Tibial nerve (tissue), 4 donors: ENCODE data around the gene KIRREL3. TPM values are rescaled to one million over a fixed set of nuclear protein-coding genes. Genes with fewer than 3 reads are reported as not detected.

Source experiments
- DNase-seq, 2 donors: peaks; one replicate each; pipeline ENCODE4 v3.0.0-alpha.2; 2019; ENCODE audit warnings: low spot score in 2 of 2
- H3K27ac ChIP-seq, 4 donors: fragments of 200-600 bp; sonication (generic) in 3 of 4; one replicate each; pipeline ENCODE4 v1.5.1; 2017 to 2019; ENCODE audit warnings: mild to moderate bottlenecking in 1 of 4
- H3K27me3 ChIP-seq, 2 donors: fragments of 200-600 bp; sonication (generic) in 1 of 2; one replicate each; pipeline versions ENCODE4 v1.5.1 to v1.6.0; 2017 to 2019
- H3K36me3 ChIP-seq, 3 donors: fragments of 200-600 bp; sonication (generic); one replicate each; pipeline ENCODE4 v1.5.1; 2018 to 2019
- H3K4me1 ChIP-seq, 4 donors: fragments of 200-600 bp; sonication (generic) in 3 of 4; one replicate each; pipeline ENCODE4 v1.5.1; 2017 to 2019
- H3K4me3 ChIP-seq, 4 donors: fragments of 200-600 bp; sonication (generic) in 3 of 4; one replicate each; pipeline ENCODE4 v1.5.1; 2017 to 2019; ENCODE audit warnings: mild to moderate bottlenecking in 1 of 4, moderate library complexity in 1 of 4
- H3K9me3 ChIP-seq, 4 donors: fragments of 200-600 bp; sonication (generic) in 3 of 4; one replicate each; pipeline ENCODE4 v1.5.1; 2017 to 2019
- EP300 ChIP-seq, 2 donors: sonication (generic); formaldehyde crosslinking; IDR thresholded peaks; one replicate each; pipeline ENCODE4 v1.6.1; 2017; ENCODE audit warnings: antibody characterized with exemption in 2 of 2, mild to moderate bottlenecking in 1 of 2
- POLR2A ChIP-seq, 2 donors: fragments of 450-650 bp; IDR thresholded peaks; one replicate each; pipeline ENCODE4 v1.6.1; 2017; ENCODE audit warnings: antibody characterized with exemption in 2 of 2, mild to moderate bottlenecking in 2 of 2, moderate library complexity in 2 of 2
- WGBS, 2 donors: methylation state at CpG; one replicate each; pipeline ENCODE4 v1.1.5; 2018; 5-methylcytosine and 5-hydroxymethylcytosine counted together
- total RNA-seq, 4 donors: library from RNA; depleted of rRNA; stranded (reverse); fragments of >200 nt; gene quantifications; one replicate each; pipeline ENCODE4 v1.1.0, GENCODE V29; 2016
- TF ChIP-seq, protein P1 (sequence below), 5 experiments: fragments of 200-600 bp in 3 of 5; fragments of 450-650 bp in 2 of 5; sonication (generic) in 3 of 5; IDR thresholded peaks; one replicate each; pipeline ENCODE4 v1.5.1; 2016 to 2019; ENCODE audit warnings: antibody characterized with exemption in 5 of 5, mild to moderate bottlenecking in 3 of 5, moderate library complexity in 2 of 5

Gene KIRREL3
- total RNA-seq, 4 donors from 2014 or later: not detected

DNA sequence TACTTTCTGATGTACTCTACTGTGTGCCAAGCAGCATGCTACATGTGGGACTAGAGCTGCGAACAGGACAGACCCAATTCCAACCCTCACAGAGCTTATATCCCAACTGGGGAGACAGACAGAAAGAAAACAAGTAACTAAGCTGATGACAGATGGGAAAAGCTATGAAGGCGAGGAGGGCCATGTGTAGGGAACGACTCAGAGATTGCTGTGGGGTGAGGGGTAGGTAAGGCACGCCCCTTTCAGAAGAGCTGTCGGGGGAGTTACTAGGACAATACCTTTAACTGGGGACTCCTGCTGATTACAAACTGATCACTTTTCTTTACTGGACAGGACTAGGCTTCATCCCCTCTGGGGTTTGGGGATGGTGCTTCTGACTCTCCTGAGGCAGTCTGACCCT is 596.2 kb downstream of the KIRREL3 start:
- peak overlapping the region in 3 of 4 donors; percentile 36 to 91 (median 83) for H3K27ac ChIP-seq
- peaks cover 0 to 65% (median 4%) of the 10 kb centered on the region in 4 donors for H3K4me1 ChIP-seq
- H3K27me3 ChIP-seq: no peaks in the 10 kb centered on the region
- DNase-seq: no peak
- 79 to 81% methylated on average over 5 of the region's 5 CpGs for WGBS, 2 donors
- H3K36me3 ChIP-seq: peaks cover 0 to 35% (median 0%) of the 10 kb centered on the region in 3 donors
- TF ChIP-seq POLR2A (IDR thresholded peaks at IDR 0.05): no peak
- TF ChIP-seq, protein P1, sequence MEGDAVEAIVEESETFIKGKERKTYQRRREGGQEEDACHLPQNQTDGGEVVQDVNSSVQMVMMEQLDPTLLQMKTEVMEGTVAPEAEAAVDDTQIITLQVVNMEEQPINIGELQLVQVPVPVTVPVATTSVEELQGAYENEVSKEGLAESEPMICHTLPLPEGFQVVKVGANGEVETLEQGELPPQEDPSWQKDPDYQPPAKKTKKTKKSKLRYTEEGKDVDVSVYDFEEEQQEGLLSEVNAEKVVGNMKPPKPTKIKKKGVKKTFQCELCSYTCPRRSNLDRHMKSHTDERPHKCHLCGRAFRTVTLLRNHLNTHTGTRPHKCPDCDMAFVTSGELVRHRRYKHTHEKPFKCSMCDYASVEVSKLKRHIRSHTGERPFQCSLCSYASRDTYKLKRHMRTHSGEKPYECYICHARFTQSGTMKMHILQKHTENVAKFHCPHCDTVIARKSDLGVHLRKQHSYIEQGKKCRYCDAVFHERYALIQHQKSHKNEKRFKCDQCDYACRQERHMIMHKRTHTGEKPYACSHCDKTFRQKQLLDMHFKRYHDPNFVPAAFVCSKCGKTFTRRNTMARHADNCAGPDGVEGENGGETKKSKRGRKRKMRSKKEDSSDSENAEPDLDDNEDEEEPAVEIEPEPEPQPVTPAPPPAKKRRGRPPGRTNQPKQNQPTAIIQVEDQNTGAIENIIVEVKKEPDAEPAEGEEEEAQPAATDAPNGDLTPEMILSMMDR (IDR thresholded peaks at IDR 0.05): no peak
- TF ChIP-seq EP300 (IDR thresholded peaks at IDR 0.05): no peak
- H3K9me3 ChIP-seq: no peaks in the 10 kb centered on the region
- no peak overlapping the region for H3K4me3 ChIP-seq

DNA sequence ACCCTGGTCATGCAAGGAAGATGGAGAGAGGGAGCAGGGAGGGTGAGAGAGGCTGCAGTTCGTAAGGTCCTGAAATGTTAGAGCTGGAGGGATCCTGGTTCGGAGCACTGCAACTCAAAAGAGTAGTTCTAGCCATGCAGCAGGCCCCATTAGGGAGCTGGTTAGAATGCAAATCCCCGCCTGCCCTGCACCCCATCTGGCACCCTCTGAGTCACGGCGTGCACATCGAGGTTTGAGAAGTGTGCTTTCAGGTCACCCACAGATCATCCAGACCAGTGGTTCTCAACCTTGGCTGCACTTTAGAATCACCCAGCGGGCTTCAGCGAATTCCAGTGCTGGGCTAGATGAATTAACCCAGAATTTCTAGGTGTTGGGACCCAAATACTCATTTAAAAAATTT is 596.9 kb downstream of the KIRREL3 start:
- Histone ChIP-seq H3K27ac (peak overlapping the region in 3 of 4 donors; percentile 36 to 91 (median 83)), H3K9me3 (no peaks in the 10 kb centered on the region), H3K27me3 (no peaks in the 10 kb centered on the region), H3K36me3 (peaks cover 0 to 28% (median 0%) of the 10 kb centered on the region in 3 donors), H3K4me1 (peaks cover 0 to 61% (median 4%) of the 10 kb centered on the region in 4 donors), H3K4me3 (no peak overlapping the region)
- 69 to 76% methylated on average over 5 to 8 of the region's 8 CpGs for WGBS, 2 donors
- TF ChIP-seq EP300 (IDR thresholded peaks at IDR 0.05) (no peak), POLR2A (IDR thresholded peaks at IDR 0.05) (no peak)
- TF ChIP-seq, protein P1 (IDR thresholded peaks at IDR 0.05): no peak
- DNase-seq: no peak

DNA sequence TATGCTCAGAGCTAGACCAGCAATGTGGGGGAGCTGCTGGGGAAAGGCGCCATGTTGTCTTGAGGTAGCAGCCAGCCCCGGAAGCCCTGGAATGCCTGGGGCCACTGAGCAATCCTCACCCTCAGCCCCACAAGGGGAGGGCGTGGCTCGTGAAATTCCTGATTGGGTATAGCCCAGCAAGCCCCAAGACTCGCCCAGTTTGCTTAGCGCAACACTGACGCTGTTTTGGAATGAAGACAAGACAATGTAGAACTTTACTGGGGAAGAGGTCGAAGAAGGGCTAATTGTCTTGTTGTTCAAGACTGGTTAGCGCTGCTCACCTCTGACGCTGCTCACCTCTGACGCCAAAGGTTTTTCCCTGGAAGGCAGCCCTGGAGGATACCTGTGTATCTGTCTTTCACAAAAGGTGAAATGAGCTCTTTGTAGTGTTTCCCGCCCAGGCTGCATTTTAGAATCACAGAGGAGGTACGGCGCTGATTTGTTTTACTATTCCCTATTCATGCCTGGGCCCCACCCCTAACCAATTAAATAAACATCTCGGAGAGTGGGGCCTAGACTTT is 597.5 kb downstream of the KIRREL3 start:
- no peaks in the 10 kb centered on the region for H3K27me3 ChIP-seq
- no peaks in the 10 kb centered on the region for H3K9me3 ChIP-seq
- DNase-seq: peak; percentile 52
- no peak overlapping the region for H3K4me3 ChIP-seq
- 65 to 70% methylated on average over 15 of the region's 15 CpGs for WGBS, 2 donors
- peaks cover 0 to 61% (median 4%) of the 10 kb centered on the region in 4 donors for H3K4me1 ChIP-seq
- peak overlapping the region; percentile 35 to 91 (median 70) for H3K27ac ChIP-seq
- TF ChIP-seq EP300 (IDR thresholded peaks at IDR 0.05): peak in 1 of 2 donors; percentile 71
- TF ChIP-seq, protein P1 (IDR thresholded peaks at IDR 0.05): no peak
- peaks cover 0 to 27% (median 0%) of the 10 kb centered on the region in 3 donors for H3K36me3 ChIP-seq

DNA sequence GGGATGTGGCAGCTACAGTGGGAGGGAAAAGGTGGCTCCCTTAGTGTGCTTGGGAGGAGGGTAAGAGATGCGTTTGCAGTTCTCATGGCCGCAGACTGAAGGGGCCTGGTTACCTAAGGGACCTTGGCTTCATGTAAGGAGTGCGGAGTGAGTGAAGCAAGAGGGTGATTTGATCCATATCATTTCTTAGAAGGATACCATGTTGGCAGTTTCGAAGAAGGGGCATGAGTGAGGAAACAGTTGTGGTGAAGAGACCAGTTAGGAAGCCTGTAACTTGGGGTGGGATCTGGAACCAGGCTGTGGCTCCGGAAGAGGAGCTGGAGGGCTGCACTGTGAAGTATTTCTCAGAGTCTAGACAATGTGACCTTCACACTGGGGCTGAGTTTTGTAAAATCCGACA is 600.1 kb downstream of the KIRREL3 start:
- DNase-seq: no peak

DNA sequence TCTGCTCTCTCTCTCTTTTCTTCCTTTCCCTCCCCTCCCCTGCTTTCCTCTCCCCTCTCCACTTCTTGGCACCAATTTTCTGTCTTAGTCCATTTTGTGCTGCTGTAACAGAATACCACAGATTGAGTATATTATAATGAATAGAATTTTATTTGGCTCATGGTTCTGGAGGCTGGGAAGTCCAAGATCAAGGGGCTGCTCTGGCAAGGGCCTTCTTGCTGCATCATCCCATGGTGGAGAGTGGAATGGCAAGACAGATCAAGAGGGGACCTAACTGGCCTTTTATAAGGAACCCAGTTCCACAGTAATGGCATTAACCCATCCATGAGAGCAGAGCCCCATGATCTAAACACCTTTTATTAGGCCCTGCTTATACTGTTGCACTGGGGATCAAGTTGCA is 600.6 kb downstream of the KIRREL3 start:
- Histone ChIP-seq H3K27ac (peak overlapping the region in 1 of 4 donors; percentile 91), H3K4me1 (peaks cover 0 to 63% (median 7%) of the 10 kb centered on the region in 4 donors), H3K27me3 (no peaks in the 10 kb centered on the region), H3K4me3 (no peak overlapping the region), H3K36me3 (peaks cover 0 to 4% (median 0%) of the 10 kb centered on the region in 3 donors), H3K9me3 (no peaks in the 10 kb centered on the region)
- DNase-seq: no peak
- no peak for TF ChIP-seq POLR2A (IDR thresholded peaks at IDR 0.05)
- TF ChIP-seq, protein P1 (IDR thresholded peaks at IDR 0.05): no peak
- no peak for TF ChIP-seq EP300 (IDR thresholded peaks at IDR 0.05)

More for the DNA sequence above, 600.1 kb downstream of the KIRREL3 start:
- H3K36me3 ChIP-seq: peaks cover 0 to 4% (median 0%) of the 10 kb centered on the region in 3 donors
- H3K27me3 ChIP-seq: no peaks in the 10 kb centered on the region
- H3K4me1 ChIP-seq: peaks cover 0 to 63% (median 7%) of the 10 kb centered on the region in 4 donors
- H3K9me3 ChIP-seq: no peaks in the 10 kb centered on the region
- no peak for TF ChIP-seq POLR2A (IDR thresholded peaks at IDR 0.05)
- TF ChIP-seq, protein P1 (IDR thresholded peaks at IDR 0.05): no peak
- TF ChIP-seq EP300 (IDR thresholded peaks at IDR 0.05): no peak
- H3K27ac ChIP-seq: peak overlapping the region in 2 of 4 donors; percentile 83 to 91
- 94% methylated on average over 6 of the region's 6 CpGs for WGBS, 2 donors
- no peak overlapping the region for H3K4me3 ChIP-seq
